HepG2 (cell line): ENCODE results near the gene POLE3. TPM values are rescaled to one million over a fixed set of nuclear protein-coding genes. Genes with fewer than 3 reads are reported as not detected.

Source experiments
- ATAC-seq: fragments of 200-7000 bp; cut with Tn5 transposase; 3 replicates; pipeline ENCODE4 v1.9.1; 2020; ENCODE audit warnings: mild to moderate bottlenecking, moderate library complexity
- BruUV-seq: library from RNA; stranded (reverse); fragments of 400-500 nt; replicated peaks from 2 replicates; lab custom pipeline; 2021; lab: Mats Ljungman, UMichigan
- CTCF ChIA-PET: fragments of 300-600 bp; formaldehyde crosslinking; extraction: SDS; loops from one replicate; lab custom pipeline; 2021; ENCODE audit warnings: low total read pairs, inconsistent platforms, low intra/inter-chr PET ratio; lab: Yijun Ruan, JAX
- POLR2A ChIA-PET: fragments of 350-600 bp; sonication (Branson Sonifier 250); formaldehyde crosslinking; loops from one replicate; lab custom pipeline; 2020; ENCODE audit warnings: antibody characterized with exemption, inconsistent platforms; lab: Yijun Ruan, JAX
- DNase-seq: peaks from one replicate; pipeline ENCODE4 v3.0.0-alpha.2; 2015; ENCODE audit warnings: low spot score
- FAIRE-seq: peaks from 3 replicates; lab custom pipeline; 2011; peaks lifted over from hg19 to GRCh38; lab: Jason Lieb, UNC
- H2AFZ ChIP-seq: one replicate; pipeline ENCODE4 v1.6.1; 2011; ENCODE audit warnings: low read length, inconsistent platforms
- H3K27ac ChIP-seq: fragments of 300-600 bp; 3 replicates; pipeline ENCODE4 v1.8.0; 2011; ENCODE audit warnings: mixed run types, mild to moderate bottlenecking, mixed read lengths, low read length, inconsistent platforms; ENCODE audit not compliant: insufficient read depth; ENCODE audit errors: extremely low read length
- H3K27me3 ChIP-seq, 2 experiments: fragments of 200-600 bp in 1 of 2; 2 replicates in 1 of 2; 3 replicates in 1 of 2; pipeline versions ENCODE4 v1.6.0 to v1.8.0; 2011; ENCODE audit warnings: low read length in 2 of 2, mild to moderate bottlenecking in 2 of 2, moderate library complexity in 2 of 2, inconsistent platforms in 1 of 2; ENCODE audit not compliant: insufficient read depth in 2 of 2, control insufficient read depth in 1 of 2
- H3K36me3 ChIP-seq, 2 experiments: fragments of 200-600 bp in 1 of 2; replicated peaks in 1 of 2; 2 replicates in 1 of 2; 3 replicates in 1 of 2; pipeline versions ENCODE4 v1.5.1 to v1.8.0; 2011; ENCODE audit warnings: low read length in 2 of 2, inconsistent platforms in 1 of 2; ENCODE audit not compliant: insufficient read depth in 2 of 2, control insufficient read depth in 1 of 2
- H3K4me1 ChIP-seq: 2 replicates; pipeline ENCODE4 v1.5.1; 2012; ENCODE audit warnings: low read length, inconsistent platforms; ENCODE audit not compliant: insufficient read depth
- H3K4me2 ChIP-seq: 2 replicates; pipeline ENCODE4 v1.6.0; 2011; ENCODE audit warnings: low read depth, low read length, inconsistent platforms
- H3K4me3 ChIP-seq, 3 experiments: fragments of 200-600 bp in 1 of 3; sonication (generic), shearing (Covaris generic) in 1 of 3; replicated peaks in 1 of 3; 2 replicates each; pipeline ENCODE4 v1.5.1; 2011 to 2016; ENCODE audit warnings: low read length in 3 of 3, inconsistent platforms in 2 of 3, low read depth in 2 of 3, mild to moderate bottlenecking in 2 of 3, control low read depth in 1 of 3, mixed read lengths in 1 of 3; ENCODE audit not compliant: insufficient read depth in 1 of 3
- H3K79me2 ChIP-seq: one replicate; pipeline ENCODE4 v1.6.1; 2011; ENCODE audit warnings: low read length, inconsistent platforms; ENCODE audit not compliant: insufficient read depth
- H3K9ac ChIP-seq: 2 replicates; pipeline ENCODE4 v1.6.0; 2011; ENCODE audit warnings: mild to moderate bottlenecking, low read depth, low read length, inconsistent platforms; ENCODE audit not compliant: insufficient read depth
- H3K9me3 ChIP-seq: 2 replicates; pipeline ENCODE4 v1.5.1; 2012; ENCODE audit warnings: mild to moderate bottlenecking, low read length
- H4K20me1 ChIP-seq: 2 replicates; pipeline ENCODE4 v1.6.0; 2011; ENCODE audit warnings: inconsistent platforms, mild to moderate bottlenecking, low read length, moderate library complexity; ENCODE audit not compliant: insufficient read depth
- MEIS1 ChIP-seq: sonication (generic); formaldehyde crosslinking; IDR thresholded peaks from 2 replicates; pipeline ENCODE4 v1.9.0; 2021; ENCODE audit warnings: mild to moderate bottlenecking, missing genetic modification reagents, moderate library complexity, borderline replicate concordance
- RAD21 ChIP-seq: fragments of 450-650 bp; formaldehyde crosslinking; IDR thresholded peaks from 2 replicates; pipeline ENCODE4 v1.5.0; 2020; ENCODE audit warnings: mild to moderate bottlenecking
- RARG ChIP-seq: sonication (generic); formaldehyde crosslinking; IDR thresholded peaks from 2 replicates; pipeline ENCODE4 v1.4.0; 2020; ENCODE audit warnings: low read depth, mild to moderate bottlenecking, missing genetic modification reagents
- SMAD1 ChIP-seq: sonication (generic); formaldehyde crosslinking; IDR thresholded peaks from 2 replicates; pipeline ENCODE4 v1.4.0; 2020; ENCODE audit warnings: missing genetic modification reagents, low read depth, mild to moderate bottlenecking, borderline replicate concordance
- TCF7L2 ChIP-seq: IDR thresholded peaks from 2 replicates; pipeline ENCODE4 v1.6.1; 2011; ENCODE audit warnings: mild to moderate bottlenecking, low read depth, low read length, moderate library complexity
- ZNF10 ChIP-seq: sonication (generic); formaldehyde crosslinking; IDR thresholded peaks from 2 replicates; pipeline ENCODE4 v1.4.0; 2020; ENCODE audit warnings: mild to moderate bottlenecking, low read depth, missing genetic modification reagents, borderline replicate concordance
- ZNF205 ChIP-seq: IDR thresholded peaks from 2 replicates; pipeline ENCODE4 v1.6.1; 2018; ENCODE audit warnings: missing biosample characterization, missing genetic modification reagents
- ZNF746 ChIP-seq: sonication (generic); formaldehyde crosslinking; IDR thresholded peaks from 2 replicates; pipeline ENCODE4 v1.8.0; 2022; ENCODE audit warnings: mild to moderate bottlenecking, missing genetic modification reagents
- ZNF816 ChIP-seq: sonication (generic); formaldehyde crosslinking; IDR thresholded peaks from 2 replicates; pipeline ENCODE4 v1.8.0; 2022; ENCODE audit warnings: missing genetic modification reagents, mild to moderate bottlenecking, borderline replicate concordance
- WGBS: methylation state at CpG from one replicate; pipeline ENCODE4 v1.1.6; 2017; ENCODE audit warnings: low lambda C conversion rate; 5-methylcytosine and 5-hydroxymethylcytosine counted together
- in situ Hi-C: cut with HindIII; loops from 2 replicates; pipeline ENCODE4 v1.10.0; 2017; ENCODE audit warnings: low pct_unique_long_range_greater_than_20kb; ENCODE audit not compliant: extremely low pct_ligation_motif_present
- intact Hi-C: fragments of 100-400 bp; cut with micrococcal nuclease; formaldehyde crosslinking; loops from one replicate; pipeline ENCODE4 v1.10.0; 2022; ENCODE audit not compliant: unreplicated experiment
- polyA plus RNA-seq, 8 experiments: library from polyadenylated mRNA; depleted of rRNA in 3 of 8; stranded (reverse) in 7 of 8; unstranded in 1 of 8; fragments of >200 nt; fragmentation: Illumina TruSeq in 4 of 8; extraction: Trizol in 4 of 8; gene quantifications; 2 replicates each; pipeline versions ENCODE4 v1.2.1 to v1.2.3, GENCODE V29; 2011 to 2016; ENCODE audit warnings: low read depth in 4 of 8, missing spikeins in 1 of 8, mixed read lengths in 1 of 8; ENCODE audit not compliant: insufficient read depth in 1 of 8
- total RNA-seq, 5 experiments: library from RNA; depleted of rRNA; stranded (reverse); fragments of >200 nt; fragmentation: Illumina TruSeq; extraction: Trizol; gene quantifications; 2 replicates each; pipeline ENCODE4 v1.2.3, GENCODE V29; 2016; ENCODE audit warnings: low read depth in 1 of 5

The POLE3 gene
- total and polyA plus RNA-seq, 2 of the 13 experiments (the other 11 are each of a cell fraction or from before 2014, with no cell fraction given): 36.0 to 77.2 TPM

GRCh38 chr9:113363336-113363735 lies 47.1 kb downstream of the POLE3 start (continued):
- TF ChIP-seq MEIS1 (CRISPR knock-in tag): no peak
- no peak for TF ChIP-seq TCF7L2
- no peak for TF ChIP-seq ZNF746
- no peak for TF ChIP-seq RARG (CRISPR knock-in tag)
- TF ChIP-seq ZNF816 (CRISPR knock-in tag): no peak
- TF ChIP-seq RAD21 (CRISPR knock-in tag): no peak

- DNase-seq (no peak), ATAC-seq (no peak), FAIRE-seq (no peak)
- no peaks in the 10 kb centered on the region for H4K20me1 ChIP-seq
- WGBS: 41% methylated on average over 6 of the region's 7 CpGs
- H2AFZ ChIP-seq: no peak overlapping the region
- H3K4me2 ChIP-seq: no peak overlapping the region
- H3K4me3 ChIP-seq: no peak overlapping the region
- TF ChIP-seq ZNF10 (no peak), ZNF205 (CRISPR knock-in tag) (peak; percentile 93; the same call in 1 of the 2 replicates), SMAD1 (CRISPR knock-in tag) (no peak)
- H3K4me1 ChIP-seq: peaks cover 22% of the 10 kb centered on the region
- H3K27me3 ChIP-seq: peaks cover 0 to 6% of the 10 kb centered on the region in 2 experiments; a peak in 2 of 5 replicates
- intact Hi-C loops (no loop called here), in situ Hi-C loops (no loop called here)
- ChIA-PET POLR2A (interaction anchor here (1.0 kb wide), 1 partner anchor 11 kb away, joined by 3 read pairs; no protein-coding TSS in a partner anchor), CTCF (no interaction called here)
- no peak overlapping the region for H3K9ac ChIP-seq
- H3K36me3 ChIP-seq: no peaks in the 10 kb centered on the region
- H3K79me2 ChIP-seq: no peaks in the 10 kb centered on the region
- no peak overlapping the region for H3K27ac ChIP-seq
- no peaks in the 10 kb centered on the region for H3K9me3 ChIP-seq
- no TSS peak for BruUV-seq
Observed at GRCh38 chr9:113361304-113362018, 49.0 kb downstream of the POLE3 start.
